GM03348 (cell line): ENCODE measurements around the gene LDLRAD3.

Experiments used
- DNase-seq: peaks from one replicate; pipeline ENCODE4 v3.0.0; 2012; ENCODE audit warnings: low spot score

Gene LDLRAD3

GRCh38 chr11:36278531-36279282, 334.8 kb downstream of the LDLRAD3 start:
- no peak for DNase-seq

- DNase-seq, result peak; percentile 27
Measured at GRCh38 chr11:36280531-36280930, 336.7 kb downstream of the LDLRAD3 start.
